HepG2 (cell line): ENCODE data around the gene CACNA1D. TPM values are rescaled to one million over a fixed set of nuclear protein-coding genes. Genes with fewer than 3 reads are reported as not detected.

Source experiments
- JDP2 ChIP-seq: sonication (generic); formaldehyde crosslinking; IDR thresholded peaks from 2 replicates; pipeline ENCODE4 v1.8.1; 2022; ENCODE audit warnings: missing genetic modification reagents, borderline replicate concordance
- TSC22D2 ChIP-seq: sonication (generic); formaldehyde crosslinking; IDR thresholded peaks from 2 replicates; pipeline ENCODE4 v1.5.1; 2020; ENCODE audit warnings: missing genetic modification reagents, mild to moderate bottlenecking, borderline replicate concordance
- ZNF180 ChIP-seq: sonication (generic); formaldehyde crosslinking; IDR thresholded peaks from 2 replicates; pipeline ENCODE4 v1.4.0; 2020; ENCODE audit warnings: low read depth, missing genetic modification reagents, borderline replicate concordance
- ZNF234 ChIP-seq: sonication (generic); formaldehyde crosslinking; conservative IDR thresholded peaks from 2 replicates; pipeline ENCODE4 v1.5.1; 2020; ENCODE audit warnings: mild to moderate bottlenecking, missing genetic modification reagents
- ZNF772 ChIP-seq: sonication (generic); formaldehyde crosslinking; IDR thresholded peaks from 2 replicates; pipeline ENCODE4 v1.5.0; 2020; ENCODE audit warnings: mild to moderate bottlenecking, missing genetic modification reagents
- ZSCAN20 ChIP-seq: sonication (generic); formaldehyde crosslinking; IDR thresholded peaks from 2 replicates; pipeline ENCODE4 v1.4.0; 2020; ENCODE audit warnings: missing genetic modification reagents, mild to moderate bottlenecking, borderline replicate concordance
- polyA plus RNA-seq, 8 experiments: library from polyadenylated mRNA; depleted of rRNA in 3 of 8; stranded (reverse) in 7 of 8; unstranded in 1 of 8; fragments of >200 nt; fragmentation: Illumina TruSeq in 4 of 8; extraction: Trizol in 4 of 8; gene quantifications; 2 replicates each; pipeline versions ENCODE4 v1.2.1 to v1.2.3, GENCODE V29; 2011 to 2016; ENCODE audit warnings: low read depth in 4 of 8, missing spikeins in 1 of 8, mixed read lengths in 1 of 8; ENCODE audit not compliant: insufficient read depth in 1 of 8
- total RNA-seq, 5 experiments: library from RNA; depleted of rRNA; stranded (reverse); fragments of >200 nt; fragmentation: Illumina TruSeq; extraction: Trizol; gene quantifications; 2 replicates each; pipeline ENCODE4 v1.2.3, GENCODE V29; 2016; ENCODE audit warnings: low read depth in 1 of 5
- TF ChIP-seq, protein P1 (sequence below): sonication (generic); formaldehyde crosslinking; IDR thresholded peaks from 2 replicates; pipeline ENCODE4 v1.5.0; 2020; ENCODE audit warnings: mild to moderate bottlenecking, missing genetic modification reagents
- TF ChIP-seq, protein P2 (sequence below): sonication (generic); formaldehyde crosslinking; IDR thresholded peaks from 2 replicates; pipeline ENCODE4 v1.4.0; 2020; ENCODE audit warnings: missing genetic modification reagents
- TF ChIP-seq, protein P3 (sequence below): sonication (generic); formaldehyde crosslinking; IDR thresholded peaks from 2 replicates; pipeline ENCODE4 v1.4.0; 2020; ENCODE audit warnings: mild to moderate bottlenecking, missing genetic modification reagents
- TF ChIP-seq, protein P4 (sequence below): sonication (generic); formaldehyde crosslinking; IDR thresholded peaks from 2 replicates; pipeline ENCODE4 v1.4.0; 2020; ENCODE audit warnings: missing genetic modification reagents
- TF ChIP-seq, protein P5 (sequence below): sonication (generic); formaldehyde crosslinking; IDR thresholded peaks from 2 replicates; pipeline ENCODE4 v1.4.0; 2020; ENCODE audit warnings: missing genetic modification reagents, mild to moderate bottlenecking, borderline replicate concordance
- TF ChIP-seq, protein P6 (sequence below): IDR thresholded peaks from 2 replicates; pipeline ENCODE4 v1.6.1; 2016; ENCODE audit warnings: low read depth, missing genetic modification reagents, missing compliant biosample characterization

Gene CACNA1D
- total and polyA plus RNA-seq, 2 of the 13 experiments (the other 11 are each of a cell fraction or from before 2014, with no cell fraction given) = 0.26 to 0.38 TPM

DNA sequence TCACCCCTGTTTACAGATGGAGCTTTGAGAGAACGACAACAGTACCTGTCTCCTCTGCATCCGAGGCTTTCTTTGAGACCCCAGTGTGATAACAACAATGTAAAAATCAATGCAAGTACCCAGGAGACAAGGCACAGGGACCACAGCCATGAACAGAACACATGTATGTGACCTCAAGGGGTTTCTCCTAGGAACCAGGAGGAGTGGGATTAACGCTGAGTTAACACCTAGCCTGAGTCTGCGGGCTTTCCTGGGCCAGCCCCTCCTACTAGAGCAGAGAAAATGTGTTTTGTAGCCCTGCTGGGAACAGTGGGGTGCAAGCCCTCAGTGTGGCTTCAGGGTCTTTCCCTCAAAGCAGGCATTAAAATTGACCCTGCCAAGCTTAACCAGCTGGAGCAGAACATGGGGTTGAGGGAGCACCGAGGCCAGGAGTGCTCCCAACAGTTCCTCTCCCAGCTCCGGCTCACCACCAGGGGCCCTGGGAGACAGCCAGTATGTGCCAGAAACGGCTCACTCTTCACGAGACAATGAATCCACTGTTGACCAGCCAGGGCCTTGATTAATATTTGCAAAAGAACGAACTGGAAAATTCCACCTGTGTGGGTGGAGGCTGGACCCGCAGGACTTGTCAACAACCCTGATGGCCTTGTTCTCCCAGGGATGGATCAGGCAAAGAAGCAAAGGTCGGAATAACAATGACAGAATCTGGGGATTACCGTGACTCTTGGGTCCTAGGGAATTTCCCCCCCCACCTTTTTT lies 348.2 kb downstream of the CACNA1D start (continued):
- TF ChIP-seq ZSCAN20 = peak; percentile 90; the same call in 1 of the 2 replicates
- TF ChIP-seq TSC22D2 (CRISPR knock-in tag) = no peak
- TF ChIP-seq, protein P1, sequence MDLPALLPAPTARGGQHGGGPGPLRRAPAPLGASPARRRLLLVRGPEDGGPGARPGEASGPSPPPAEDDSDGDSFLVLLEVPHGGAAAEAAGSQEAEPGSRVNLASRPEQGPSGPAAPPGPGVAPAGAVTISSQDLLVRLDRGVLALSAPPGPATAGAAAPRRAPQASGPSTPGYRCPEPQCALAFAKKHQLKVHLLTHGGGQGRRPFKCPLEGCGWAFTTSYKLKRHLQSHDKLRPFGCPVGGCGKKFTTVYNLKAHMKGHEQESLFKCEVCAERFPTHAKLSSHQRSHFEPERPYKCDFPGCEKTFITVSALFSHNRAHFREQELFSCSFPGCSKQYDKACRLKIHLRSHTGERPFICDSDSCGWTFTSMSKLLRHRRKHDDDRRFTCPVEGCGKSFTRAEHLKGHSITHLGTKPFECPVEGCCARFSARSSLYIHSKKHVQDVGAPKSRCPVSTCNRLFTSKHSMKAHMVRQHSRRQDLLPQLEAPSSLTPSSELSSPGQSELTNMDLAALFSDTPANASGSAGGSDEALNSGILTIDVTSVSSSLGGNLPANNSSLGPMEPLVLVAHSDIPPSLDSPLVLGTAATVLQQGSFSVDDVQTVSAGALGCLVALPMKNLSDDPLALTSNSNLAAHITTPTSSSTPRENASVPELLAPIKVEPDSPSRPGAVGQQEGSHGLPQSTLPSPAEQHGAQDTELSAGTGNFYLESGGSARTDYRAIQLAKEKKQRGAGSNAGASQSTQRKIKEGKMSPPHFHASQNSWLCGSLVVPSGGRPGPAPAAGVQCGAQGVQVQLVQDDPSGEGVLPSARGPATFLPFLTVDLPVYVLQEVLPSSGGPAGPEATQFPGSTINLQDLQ (CRISPR knock-in tag) = peak; percentile 27; the same call in 1 of the 2 replicates
- TF ChIP-seq ZNF772 (CRISPR knock-in tag) = no peak; the same call in 1 of the 2 replicates
- TF ChIP-seq ZNF234 (CRISPR knock-in tag) = no peak
- TF ChIP-seq, protein P2, sequence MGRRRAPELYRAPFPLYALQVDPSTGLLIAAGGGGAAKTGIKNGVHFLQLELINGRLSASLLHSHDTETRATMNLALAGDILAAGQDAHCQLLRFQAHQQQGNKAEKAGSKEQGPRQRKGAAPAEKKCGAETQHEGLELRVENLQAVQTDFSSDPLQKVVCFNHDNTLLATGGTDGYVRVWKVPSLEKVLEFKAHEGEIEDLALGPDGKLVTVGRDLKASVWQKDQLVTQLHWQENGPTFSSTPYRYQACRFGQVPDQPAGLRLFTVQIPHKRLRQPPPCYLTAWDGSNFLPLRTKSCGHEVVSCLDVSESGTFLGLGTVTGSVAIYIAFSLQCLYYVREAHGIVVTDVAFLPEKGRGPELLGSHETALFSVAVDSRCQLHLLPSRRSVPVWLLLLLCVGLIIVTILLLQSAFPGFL = no peak
- TF ChIP-seq, protein P3, sequence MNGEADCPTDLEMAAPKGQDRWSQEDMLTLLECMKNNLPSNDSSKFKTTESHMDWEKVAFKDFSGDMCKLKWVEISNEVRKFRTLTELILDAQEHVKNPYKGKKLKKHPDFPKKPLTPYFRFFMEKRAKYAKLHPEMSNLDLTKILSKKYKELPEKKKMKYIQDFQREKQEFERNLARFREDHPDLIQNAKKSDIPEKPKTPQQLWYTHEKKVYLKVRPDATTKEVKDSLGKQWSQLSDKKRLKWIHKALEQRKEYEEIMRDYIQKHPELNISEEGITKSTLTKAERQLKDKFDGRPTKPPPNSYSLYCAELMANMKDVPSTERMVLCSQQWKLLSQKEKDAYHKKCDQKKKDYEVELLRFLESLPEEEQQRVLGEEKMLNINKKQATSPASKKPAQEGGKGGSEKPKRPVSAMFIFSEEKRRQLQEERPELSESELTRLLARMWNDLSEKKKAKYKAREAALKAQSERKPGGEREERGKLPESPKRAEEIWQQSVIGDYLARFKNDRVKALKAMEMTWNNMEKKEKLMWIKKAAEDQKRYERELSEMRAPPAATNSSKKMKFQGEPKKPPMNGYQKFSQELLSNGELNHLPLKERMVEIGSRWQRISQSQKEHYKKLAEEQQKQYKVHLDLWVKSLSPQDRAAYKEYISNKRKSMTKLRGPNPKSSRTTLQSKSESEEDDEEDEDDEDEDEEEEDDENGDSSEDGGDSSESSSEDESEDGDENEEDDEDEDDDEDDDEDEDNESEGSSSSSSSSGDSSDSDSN (CRISPR knock-in tag) = peak; percentile 82
- TF ChIP-seq, protein P4, sequence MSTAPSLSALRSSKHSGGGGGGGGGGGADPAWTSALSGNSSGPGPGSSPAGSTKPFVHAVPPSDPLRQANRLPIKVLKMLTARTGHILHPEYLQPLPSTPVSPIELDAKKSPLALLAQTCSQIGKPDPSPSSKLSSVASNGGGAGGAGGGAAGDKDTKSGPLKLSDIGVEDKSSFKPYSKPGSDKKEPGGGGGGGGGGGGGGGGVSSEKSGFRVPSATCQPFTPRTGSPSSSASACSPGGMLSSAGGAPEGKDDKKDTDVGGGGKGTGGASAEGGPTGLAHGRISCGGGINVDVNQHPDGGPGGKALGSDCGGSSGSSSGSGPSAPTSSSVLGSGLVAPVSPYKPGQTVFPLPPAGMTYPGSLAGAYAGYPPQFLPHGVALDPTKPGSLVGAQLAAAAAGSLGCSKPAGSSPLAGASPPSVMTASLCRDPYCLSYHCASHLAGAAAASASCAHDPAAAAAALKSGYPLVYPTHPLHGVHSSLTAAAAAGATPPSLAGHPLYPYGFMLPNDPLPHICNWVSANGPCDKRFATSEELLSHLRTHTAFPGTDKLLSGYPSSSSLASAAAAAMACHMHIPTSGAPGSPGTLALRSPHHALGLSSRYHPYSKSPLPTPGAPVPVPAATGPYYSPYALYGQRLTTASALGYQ = peak; percentile 78; the same call in 1 of the 2 replicates
- TF ChIP-seq, protein P5, sequence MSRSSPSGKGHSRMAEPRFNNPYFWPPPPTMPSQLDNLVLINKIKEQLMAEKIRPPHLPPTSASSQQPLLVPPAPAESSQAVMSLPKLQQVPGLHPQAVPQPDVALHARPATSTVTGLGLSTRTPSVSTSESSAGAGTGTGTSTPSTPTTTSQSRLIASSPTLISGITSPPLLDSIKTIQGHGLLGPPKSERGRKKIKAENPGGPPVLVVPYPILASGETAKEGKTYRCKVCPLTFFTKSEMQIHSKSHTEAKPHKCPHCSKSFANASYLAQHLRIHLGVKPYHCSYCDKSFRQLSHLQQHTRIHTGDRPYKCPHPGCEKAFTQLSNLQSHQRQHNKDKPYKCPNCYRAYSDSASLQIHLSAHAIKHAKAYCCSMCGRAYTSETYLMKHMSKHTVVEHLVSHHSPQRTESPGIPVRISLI = peak; percentile 97
- TF ChIP-seq ZNF180 (CRISPR knock-in tag) = 0 out of 2 replicates have a peak, but pooled peaks have one; percentile 29
- TF ChIP-seq JDP2 (CRISPR knock-in tag) = no peak
- TF ChIP-seq, protein P6, sequence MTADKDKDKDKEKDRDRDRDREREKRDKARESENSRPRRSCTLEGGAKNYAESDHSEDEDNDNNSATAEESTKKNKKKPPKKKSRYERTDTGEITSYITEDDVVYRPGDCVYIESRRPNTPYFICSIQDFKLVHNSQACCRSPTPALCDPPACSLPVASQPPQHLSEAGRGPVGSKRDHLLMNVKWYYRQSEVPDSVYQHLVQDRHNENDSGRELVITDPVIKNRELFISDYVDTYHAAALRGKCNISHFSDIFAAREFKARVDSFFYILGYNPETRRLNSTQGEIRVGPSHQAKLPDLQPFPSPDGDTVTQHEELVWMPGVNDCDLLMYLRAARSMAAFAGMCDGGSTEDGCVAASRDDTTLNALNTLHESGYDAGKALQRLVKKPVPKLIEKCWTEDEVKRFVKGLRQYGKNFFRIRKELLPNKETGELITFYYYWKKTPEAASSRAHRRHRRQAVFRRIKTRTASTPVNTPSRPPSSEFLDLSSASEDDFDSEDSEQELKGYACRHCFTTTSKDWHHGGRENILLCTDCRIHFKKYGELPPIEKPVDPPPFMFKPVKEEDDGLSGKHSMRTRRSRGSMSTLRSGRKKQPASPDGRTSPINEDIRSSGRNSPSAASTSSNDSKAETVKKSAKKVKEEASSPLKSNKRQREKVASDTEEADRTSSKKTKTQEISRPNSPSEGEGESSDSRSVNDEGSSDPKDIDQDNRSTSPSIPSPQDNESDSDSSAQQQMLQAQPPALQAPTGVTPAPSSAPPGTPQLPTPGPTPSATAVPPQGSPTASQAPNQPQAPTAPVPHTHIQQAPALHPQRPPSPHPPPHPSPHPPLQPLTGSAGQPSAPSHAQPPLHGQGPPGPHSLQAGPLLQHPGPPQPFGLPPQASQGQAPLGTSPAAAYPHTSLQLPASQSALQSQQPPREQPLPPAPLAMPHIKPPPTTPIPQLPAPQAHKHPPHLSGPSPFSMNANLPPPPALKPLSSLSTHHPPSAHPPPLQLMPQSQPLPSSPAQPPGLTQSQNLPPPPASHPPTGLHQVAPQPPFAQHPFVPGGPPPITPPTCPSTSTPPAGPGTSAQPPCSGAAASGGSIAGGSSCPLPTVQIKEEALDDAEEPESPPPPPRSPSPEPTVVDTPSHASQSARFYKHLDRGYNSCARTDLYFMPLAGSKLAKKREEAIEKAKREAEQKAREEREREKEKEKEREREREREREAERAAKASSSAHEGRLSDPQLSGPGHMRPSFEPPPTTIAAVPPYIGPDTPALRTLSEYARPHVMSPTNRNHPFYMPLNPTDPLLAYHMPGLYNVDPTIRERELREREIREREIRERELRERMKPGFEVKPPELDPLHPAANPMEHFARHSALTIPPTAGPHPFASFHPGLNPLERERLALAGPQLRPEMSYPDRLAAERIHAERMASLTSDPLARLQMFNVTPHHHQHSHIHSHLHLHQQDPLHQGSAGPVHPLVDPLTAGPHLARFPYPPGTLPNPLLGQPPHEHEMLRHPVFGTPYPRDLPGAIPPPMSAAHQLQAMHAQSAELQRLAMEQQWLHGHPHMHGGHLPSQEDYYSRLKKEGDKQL = peak; percentile 41; the same call in 1 of the 2 replicates
